ENCODE data around the gene RNF144A. TPM values are rescaled to one million over a fixed set of nuclear protein-coding genes. Genes with fewer than 3 reads are reported as not detected.

The RNF144A gene
- polyA plus RNA-seq, 3 donors, result 0.30 to 0.68 (median 0.48) TPM

DNA sequence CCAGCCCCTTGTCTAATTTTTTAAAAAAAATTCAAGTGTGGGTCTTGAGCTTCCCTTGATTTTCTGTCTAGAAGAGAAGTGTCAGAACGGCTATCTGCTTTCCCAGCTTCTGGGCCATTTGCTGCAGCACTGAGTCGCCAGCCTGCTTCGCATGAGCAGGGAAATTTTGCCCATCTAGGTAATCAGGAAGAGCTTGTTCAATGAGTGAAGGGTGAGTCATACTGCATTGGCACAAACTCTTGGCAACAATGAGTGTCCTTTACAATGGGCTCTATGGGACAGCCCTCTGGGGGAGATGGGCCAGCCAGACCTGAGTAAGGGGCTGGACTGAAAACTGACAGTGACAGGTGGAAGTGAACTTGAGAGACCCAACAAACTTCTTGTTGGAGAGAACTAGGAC, 2.4 kb upstream of the RNF144A start:
- no peak overlapping the region for H2AFZ ChIP-seq (ENCODE audit: insufficient read depth, low read depth, low read length, poor library complexity, severe bottlenecking)
- H3K27ac ChIP-seq (ENCODE audit: low read depth in 1 of 2, low read length in 2 of 2), result no peak overlapping the region
- H3K27me3 ChIP-seq (ENCODE audit: control insufficient read depth in 2 of 2, insufficient read depth in 2 of 2, low read length in 2 of 2), result no peaks in the 10 kb centered on the region
- peaks cover under 1% of the 10 kb centered on the region for H3K79me2 ChIP-seq (ENCODE audit: insufficient read depth, low read length)
- no peaks in the 10 kb centered on the region for H3K9me3 ChIP-seq (replicated peaks in 1 of 2; ENCODE audit: control insufficient read depth in 1 of 2, insufficient read depth in 1 of 2, low read length in 2 of 2)
- DNase-seq, result peak in 1 of 3 donors; percentile 44
- H3K36me3 Mint-ChIP-seq, result no peaks in the 10 kb centered on the region
- no peaks in the 10 kb centered on the region for H4K20me1 ChIP-seq (ENCODE audit: insufficient read depth, low read length)
- H3K4me1 ChIP-seq (ENCODE audit: control insufficient read depth in 1 of 2, insufficient read depth in 2 of 2, low read length in 2 of 2), result peaks cover 19 to 21% of the 10 kb centered on the region in 2 donors
- H3K9me3 Mint-ChIP-seq, result peaks cover 0 to 3% (median 0%) of the 10 kb centered on the region in 7 donors
- H3K27ac Mint-ChIP-seq, result no peak overlapping the region
- 82% methylated on average over 3 of the region's 3 CpGs for WGBS (ENCODE audit: insufficient coverage)
- H3K9ac ChIP-seq (ENCODE audit: insufficient read depth, low read length, poor library complexity, severe bottlenecking), result no peak overlapping the region
- TF ChIP-seq, protein P1, sequence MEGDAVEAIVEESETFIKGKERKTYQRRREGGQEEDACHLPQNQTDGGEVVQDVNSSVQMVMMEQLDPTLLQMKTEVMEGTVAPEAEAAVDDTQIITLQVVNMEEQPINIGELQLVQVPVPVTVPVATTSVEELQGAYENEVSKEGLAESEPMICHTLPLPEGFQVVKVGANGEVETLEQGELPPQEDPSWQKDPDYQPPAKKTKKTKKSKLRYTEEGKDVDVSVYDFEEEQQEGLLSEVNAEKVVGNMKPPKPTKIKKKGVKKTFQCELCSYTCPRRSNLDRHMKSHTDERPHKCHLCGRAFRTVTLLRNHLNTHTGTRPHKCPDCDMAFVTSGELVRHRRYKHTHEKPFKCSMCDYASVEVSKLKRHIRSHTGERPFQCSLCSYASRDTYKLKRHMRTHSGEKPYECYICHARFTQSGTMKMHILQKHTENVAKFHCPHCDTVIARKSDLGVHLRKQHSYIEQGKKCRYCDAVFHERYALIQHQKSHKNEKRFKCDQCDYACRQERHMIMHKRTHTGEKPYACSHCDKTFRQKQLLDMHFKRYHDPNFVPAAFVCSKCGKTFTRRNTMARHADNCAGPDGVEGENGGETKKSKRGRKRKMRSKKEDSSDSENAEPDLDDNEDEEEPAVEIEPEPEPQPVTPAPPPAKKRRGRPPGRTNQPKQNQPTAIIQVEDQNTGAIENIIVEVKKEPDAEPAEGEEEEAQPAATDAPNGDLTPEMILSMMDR (IDR thresholded peaks at IDR 0.05), result no peak
- H3K4me3 Mint-ChIP-seq, result no peak overlapping the region
- intact Hi-C loops (cut with micrococcal nuclease), result loop anchor here in 1 of 2 donors (10.0 kb wide), 1 partner anchor 90 kb away; no protein-coding TSS in a partner anchor
- H3K4me1 Mint-ChIP-seq, result peaks cover 20% of the 10 kb centered on the region
- no peaks in the 10 kb centered on the region for H3K36me3 ChIP-seq (replicated peaks in 1 of 2; ENCODE audit: control insufficient read depth in 1 of 2, insufficient read depth in 2 of 2, low read length in 2 of 2)
- no peak overlapping the region for H3K4me3 ChIP-seq (replicated peaks in 1 of 3; ENCODE audit: low read depth in 2 of 3, low read length in 3 of 3)
- H3K4me2 ChIP-seq (replicated peaks; ENCODE audit: extremely low read depth, low read length, poor library complexity, severe bottlenecking), result no peak overlapping the region
- H3K27me3 Mint-ChIP-seq (ENCODE audit: low read depth in 3 of 3), result peaks cover 1 to 14% (median 13%) of the 10 kb centered on the region in 3 donors

DNA sequence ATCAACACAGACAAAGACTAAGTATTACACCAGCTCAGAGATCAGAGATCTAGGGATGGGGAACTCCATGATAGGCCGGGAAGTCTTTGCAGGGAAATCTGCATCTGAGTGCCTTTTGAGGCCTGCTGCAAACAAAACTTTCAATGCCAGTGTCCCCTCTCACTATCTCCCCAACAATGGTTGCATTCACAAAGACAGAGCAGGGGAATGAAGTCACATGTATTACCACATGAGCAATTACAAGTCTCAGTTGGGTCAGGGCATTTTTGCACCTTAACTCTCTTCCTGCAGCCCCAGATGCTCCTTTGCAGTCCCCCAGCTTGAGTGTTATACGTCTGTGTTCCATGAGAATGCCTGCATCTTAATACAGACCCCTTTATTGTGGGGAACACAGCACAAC, 1.8 kb upstream of the RNF144A start:
- no peak overlapping the region for H3K9ac ChIP-seq (ENCODE audit: insufficient read depth, low read length, poor library complexity, severe bottlenecking)
- no peaks in the 10 kb centered on the region for H3K36me3 ChIP-seq (replicated peaks in 1 of 2; ENCODE audit: control insufficient read depth in 1 of 2, insufficient read depth in 2 of 2, low read length in 2 of 2)
- TF ChIP-seq, protein P1 (IDR thresholded peaks at IDR 0.05), result no peak
- H3K4me3 ChIP-seq (replicated peaks in 1 of 3; ENCODE audit: low read depth in 2 of 3, low read length in 3 of 3), result no peak overlapping the region
- Mint-ChIP-seq H3K27ac (no peak overlapping the region), H3K36me3 (no peaks in the 10 kb centered on the region), H3K4me3 (no peak overlapping the region), H3K27me3 (ENCODE audit: low read depth in 3 of 3) (peaks cover 1 to 15% (median 11%) of the 10 kb centered on the region in 3 donors), H3K9me3 (peaks cover 0 to 3% (median 0%) of the 10 kb centered on the region in 7 donors), H3K4me1 (peaks cover 16% of the 10 kb centered on the region)
- H3K4me2 ChIP-seq (replicated peaks; ENCODE audit: extremely low read depth, low read length, poor library complexity, severe bottlenecking), result no peak overlapping the region
- WGBS (ENCODE audit: insufficient coverage), result 100% methylated on average over 1 of the region's 2 CpGs
- H3K9me3 ChIP-seq (replicated peaks in 1 of 2; ENCODE audit: control insufficient read depth in 1 of 2, insufficient read depth in 1 of 2, low read length in 2 of 2), result no peaks in the 10 kb centered on the region
- H3K27ac ChIP-seq (ENCODE audit: low read depth in 1 of 2, low read length in 2 of 2), result no peak overlapping the region
- H3K79me2 ChIP-seq (ENCODE audit: insufficient read depth, low read length), result peaks cover 4% of the 10 kb centered on the region
- no peak overlapping the region for H2AFZ ChIP-seq (ENCODE audit: insufficient read depth, low read depth, low read length, poor library complexity, severe bottlenecking)
- H3K4me1 ChIP-seq (ENCODE audit: control insufficient read depth in 1 of 2, insufficient read depth in 2 of 2, low read length in 2 of 2), result peaks cover 14 to 15% of the 10 kb centered on the region in 2 donors
- H4K20me1 ChIP-seq (ENCODE audit: insufficient read depth, low read length), result no peaks in the 10 kb centered on the region
- intact Hi-C loops (cut with micrococcal nuclease), result loop anchor here in 1 of 2 donors (10.0 kb wide), 1 partner anchor 89 kb away; no protein-coding TSS in a partner anchor
- DNase-seq, result no peak
- no peaks in the 10 kb centered on the region for H3K27me3 ChIP-seq (ENCODE audit: control insufficient read depth in 2 of 2, insufficient read depth in 2 of 2, low read length in 2 of 2)

Data from CD14-positive monocyte (primary cell).